Ramos (cell line): ENCODE data around the gene ARHGAP27.

Experiments used
- in situ Hi-C: fragments of 300-500 bp; cut with MboI; formaldehyde crosslinking; loops from one replicate; pipeline ENCODE4 v1.14.3; 2022; ENCODE audit warnings: low sequenced_read_pairs; ENCODE audit not compliant: unreplicated experiment

ARHGAP27 gene

DNA sequence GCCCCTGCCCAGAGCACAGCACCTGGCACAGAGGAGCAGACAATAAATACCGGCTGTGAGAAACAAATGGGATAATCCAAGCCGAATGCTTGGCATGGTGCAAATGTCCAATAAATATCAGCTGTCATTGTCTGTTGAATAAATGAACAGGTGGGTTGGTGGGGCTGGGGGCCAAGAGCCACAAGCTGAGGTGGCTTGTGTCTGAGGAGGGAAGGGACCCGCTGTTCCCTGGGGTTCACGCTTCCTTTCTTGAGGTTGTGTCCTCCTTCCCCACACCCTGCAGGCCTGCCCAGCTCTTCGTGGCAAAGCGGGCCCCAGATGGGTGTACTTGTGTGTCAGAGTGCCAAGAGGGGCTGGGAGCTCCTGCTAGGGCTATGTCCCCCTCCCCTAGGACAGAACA, 38.6 kb downstream of the ARHGAP27 start:
- in situ Hi-C loops = loop anchor here (5.0 kb wide), 1 partner anchor 172 kb away; the partner anchor contains the start of gene FMNL1

DNA sequence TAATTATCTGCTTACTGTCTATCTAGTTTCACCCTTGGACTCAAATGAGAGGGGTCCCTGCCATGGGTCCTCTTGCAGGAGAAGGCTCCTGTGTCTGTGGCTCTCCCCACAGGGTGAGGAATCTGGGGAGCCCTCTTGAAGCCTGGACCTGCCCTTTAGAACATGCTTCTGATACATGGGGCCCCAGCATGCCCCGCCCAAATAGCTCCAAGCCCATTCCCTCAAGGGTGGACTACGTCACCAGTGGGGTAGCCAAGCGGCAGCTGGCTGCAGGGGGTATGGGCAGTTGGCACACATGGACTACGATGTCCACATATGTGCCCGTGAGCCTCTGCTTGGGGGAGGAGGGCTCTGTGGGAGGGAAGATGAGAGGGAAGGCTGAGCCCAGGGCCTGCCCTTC, 39.3 kb downstream of the ARHGAP27 start:
- in situ Hi-C loops = loop anchor here (5.0 kb wide), 1 partner anchor 171 kb away; the partner anchor contains the start of gene FMNL1

DNA sequence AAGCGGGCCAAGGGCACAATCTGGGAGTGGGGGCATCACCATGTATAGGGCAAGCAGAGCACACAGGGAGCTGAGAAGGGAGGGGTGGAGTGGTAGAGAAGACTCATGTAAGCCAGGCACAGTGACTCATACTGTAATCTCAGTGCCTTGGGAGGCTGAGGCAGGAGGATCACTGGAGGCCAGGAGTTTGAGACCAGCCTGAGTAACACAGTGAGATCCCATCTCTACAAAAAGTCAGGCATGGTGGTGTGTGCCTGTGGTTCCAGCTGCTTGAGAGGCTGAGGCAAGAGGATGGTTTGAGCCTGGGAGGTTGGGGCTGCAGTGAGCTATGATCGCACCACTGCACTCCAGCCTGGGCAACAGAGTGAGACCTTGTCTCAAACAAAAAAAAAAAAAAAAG, 40.8 kb downstream of the ARHGAP27 start:
- in situ Hi-C loops = loop anchor here (5.0 kb wide), 1 partner anchor 170 kb away; the partner anchor contains the start of gene FMNL1

DNA sequence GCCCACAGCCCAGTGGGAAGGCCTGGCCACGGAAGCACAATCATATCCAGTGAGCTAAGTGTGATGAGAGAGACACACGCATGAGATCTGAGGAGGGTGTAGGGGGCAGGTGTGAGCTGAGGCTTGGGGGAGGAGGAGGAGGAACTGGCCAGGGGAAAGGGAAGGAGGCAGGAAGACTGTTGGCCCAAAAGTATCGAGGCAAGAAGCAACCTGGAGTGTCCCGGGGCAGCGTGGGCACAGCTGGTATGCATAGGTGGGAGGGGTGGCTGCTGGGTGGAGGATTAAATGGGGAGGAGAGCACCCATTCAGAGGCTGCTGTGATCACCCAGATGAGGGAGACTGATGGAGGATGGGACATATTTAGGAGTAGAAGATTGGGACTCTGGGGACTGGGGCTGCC, 41.4 kb downstream of the ARHGAP27 start:
- in situ Hi-C loops = loop anchor here (5.0 kb wide), 1 partner anchor 169 kb away; the partner anchor contains the start of gene FMNL1

DNA sequence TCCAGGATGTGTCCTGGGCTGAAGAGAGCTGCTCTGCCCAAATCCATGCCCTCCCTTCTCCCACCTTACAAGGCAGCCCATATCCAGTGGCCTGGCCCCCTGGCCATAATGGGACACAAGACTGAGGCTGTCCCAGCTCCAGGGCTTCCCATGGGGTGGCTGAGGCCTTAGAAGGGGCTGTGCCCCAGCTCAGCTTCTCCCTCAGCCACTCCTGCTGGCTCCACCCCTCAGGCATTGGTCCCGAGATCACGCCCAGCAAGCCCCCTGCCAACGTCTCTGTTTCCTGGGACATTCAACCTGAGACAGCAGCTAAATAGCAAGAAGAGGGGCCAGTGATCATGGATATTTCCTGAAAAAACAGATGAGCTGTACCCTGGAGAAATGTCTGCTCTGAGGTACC, 43.3 kb downstream of the ARHGAP27 start:
- in situ Hi-C loops = loop anchor here (5.0 kb wide), 1 partner anchor 107 kb away; no protein-coding TSS in a partner anchor

DNA sequence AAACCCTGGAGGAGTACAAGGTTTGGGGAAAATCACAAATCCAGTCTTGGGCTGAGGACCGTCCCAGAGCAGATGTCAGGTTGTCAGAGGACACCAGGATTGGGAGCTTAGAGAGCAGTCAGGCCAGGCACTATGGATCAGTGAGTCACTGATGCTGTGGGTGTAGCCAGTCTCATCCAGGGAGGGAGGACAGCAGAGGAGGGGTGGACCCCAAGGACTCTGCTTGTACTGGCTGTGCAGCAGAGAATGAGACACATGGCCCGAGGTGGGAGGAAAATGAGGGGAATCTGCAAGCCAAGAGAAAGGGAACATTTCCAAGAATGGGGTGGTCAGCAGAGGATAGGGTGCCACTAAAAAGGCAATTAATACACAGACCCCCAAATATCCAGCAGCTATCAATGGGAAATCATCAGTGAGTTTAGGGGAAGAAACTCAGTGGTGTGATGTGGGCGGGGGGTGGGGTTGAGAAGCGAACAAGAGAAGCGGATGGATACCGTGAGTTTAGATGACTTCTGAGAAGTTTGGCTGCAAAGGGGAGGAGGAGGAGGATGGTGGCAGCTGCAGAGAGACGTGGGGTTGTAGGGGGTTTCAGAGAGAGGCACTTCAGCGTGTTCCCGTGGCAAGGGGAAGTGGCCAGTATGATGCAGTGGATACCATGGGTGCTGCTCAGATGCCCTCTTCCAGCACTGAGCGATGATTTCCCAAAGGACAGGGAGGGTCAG, 43.9 kb downstream of the ARHGAP27 start:
- in situ Hi-C loops = loop anchor here (5.0 kb wide), 1 partner anchor 106 kb away; no protein-coding TSS in a partner anchor

DNA sequence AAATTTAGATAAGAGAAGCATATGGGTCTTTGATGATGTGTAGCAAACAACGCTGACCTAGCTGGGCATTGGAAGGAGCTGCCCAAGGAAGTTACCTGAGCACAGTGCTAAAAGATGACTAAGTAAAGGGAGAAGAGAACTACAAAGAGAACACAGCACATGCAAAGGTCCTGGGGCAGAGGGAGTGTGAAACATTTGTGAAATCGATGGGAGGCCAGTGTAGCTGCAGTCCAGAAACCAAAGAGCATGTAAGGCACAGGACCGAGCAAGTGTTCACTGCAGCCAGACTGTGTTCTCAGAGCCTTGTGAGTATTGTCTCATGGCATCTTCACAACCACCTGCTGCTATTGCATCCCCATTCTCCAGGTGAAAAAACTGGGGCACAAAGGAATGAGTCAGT, 44.9 kb downstream of the ARHGAP27 start:
- in situ Hi-C loops = loop anchor here (5.0 kb wide), 1 partner anchor 105 kb away; no protein-coding TSS in a partner anchor

DNA sequence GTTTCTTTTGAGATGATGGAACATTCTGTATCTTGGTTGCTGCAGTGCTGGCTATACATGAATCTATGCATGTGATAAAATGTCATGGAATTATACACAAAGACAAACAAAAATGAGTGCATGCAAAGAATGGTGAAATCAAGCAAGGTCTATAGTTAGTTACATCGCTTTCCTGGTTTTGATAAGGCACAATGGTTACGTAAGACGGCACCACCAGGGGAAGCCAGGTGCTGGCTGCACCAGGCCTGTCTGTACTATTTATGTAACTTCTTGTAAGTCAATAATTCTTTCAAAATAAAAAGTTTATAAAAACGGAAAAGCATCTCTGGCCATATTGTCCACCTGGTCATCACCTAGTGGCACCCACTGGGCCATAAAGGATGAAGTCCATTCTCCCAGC, 46.5 kb downstream of the ARHGAP27 start:
- in situ Hi-C loops = loop anchor here (5.0 kb wide), 1 partner anchor 104 kb away; no protein-coding TSS in a partner anchor

DNA sequence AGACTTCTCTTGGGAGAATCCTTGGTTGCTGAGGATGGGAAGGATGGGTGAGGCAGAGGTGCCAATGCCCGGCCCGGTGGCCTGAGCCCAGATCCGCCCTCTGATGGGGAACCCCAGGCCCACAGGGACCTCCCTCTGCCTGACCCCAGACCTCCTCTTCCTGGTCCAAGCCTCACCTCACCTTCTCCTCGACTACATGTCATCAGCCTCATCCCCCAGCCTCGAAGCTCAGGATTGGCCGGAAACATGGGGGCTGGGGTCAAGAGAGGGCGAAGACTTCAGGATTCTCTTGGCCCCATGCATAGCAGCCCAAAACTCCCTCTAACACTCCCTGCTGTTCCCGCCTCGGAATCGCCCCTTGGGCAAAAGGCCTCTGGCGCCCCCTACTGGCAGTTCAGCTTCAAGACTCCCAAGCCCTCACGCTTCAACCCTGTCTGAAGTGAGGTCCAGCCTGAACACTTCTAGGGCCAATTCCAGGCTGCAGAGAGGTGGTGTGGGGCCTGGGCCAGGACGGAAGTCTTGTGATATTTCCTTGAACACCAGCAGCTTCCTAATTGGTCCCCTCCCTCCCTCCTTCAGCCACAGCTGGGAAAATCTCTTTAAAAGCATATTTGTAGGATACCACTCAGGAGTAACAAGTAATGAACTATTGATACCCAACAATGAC, 47.2 kb downstream of the ARHGAP27 start:
- in situ Hi-C loops = loop anchor here (5.0 kb wide), 1 partner anchor 103 kb away; no protein-coding TSS in a partner anchor

DNA sequence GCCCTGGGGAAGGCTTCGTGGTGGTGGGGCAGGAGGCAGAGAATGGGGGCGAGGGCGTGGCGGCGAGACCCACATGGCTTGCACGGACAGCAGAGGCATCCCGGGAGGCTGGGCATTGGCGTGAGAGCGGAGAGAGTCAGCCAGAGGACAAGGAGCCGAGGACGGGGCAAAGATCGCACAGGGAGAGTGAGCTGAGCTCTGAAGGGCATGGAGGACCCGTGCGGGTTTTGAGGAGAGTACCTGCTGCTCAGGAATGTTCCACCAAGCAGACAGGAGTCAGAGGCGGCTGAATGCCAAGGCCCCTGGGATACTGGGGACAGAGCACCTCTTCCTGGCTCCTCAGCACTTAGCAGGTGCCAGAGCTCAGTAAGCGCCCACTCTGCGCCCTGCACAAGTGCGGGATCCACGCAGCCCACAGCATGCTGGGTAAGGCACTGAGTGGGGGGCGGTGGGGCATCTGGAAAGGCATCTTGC, 47.8 kb downstream of the ARHGAP27 start:
- in situ Hi-C loops = loop anchor here (5.0 kb wide), 1 partner anchor 103 kb away; no protein-coding TSS in a partner anchor

DNA sequence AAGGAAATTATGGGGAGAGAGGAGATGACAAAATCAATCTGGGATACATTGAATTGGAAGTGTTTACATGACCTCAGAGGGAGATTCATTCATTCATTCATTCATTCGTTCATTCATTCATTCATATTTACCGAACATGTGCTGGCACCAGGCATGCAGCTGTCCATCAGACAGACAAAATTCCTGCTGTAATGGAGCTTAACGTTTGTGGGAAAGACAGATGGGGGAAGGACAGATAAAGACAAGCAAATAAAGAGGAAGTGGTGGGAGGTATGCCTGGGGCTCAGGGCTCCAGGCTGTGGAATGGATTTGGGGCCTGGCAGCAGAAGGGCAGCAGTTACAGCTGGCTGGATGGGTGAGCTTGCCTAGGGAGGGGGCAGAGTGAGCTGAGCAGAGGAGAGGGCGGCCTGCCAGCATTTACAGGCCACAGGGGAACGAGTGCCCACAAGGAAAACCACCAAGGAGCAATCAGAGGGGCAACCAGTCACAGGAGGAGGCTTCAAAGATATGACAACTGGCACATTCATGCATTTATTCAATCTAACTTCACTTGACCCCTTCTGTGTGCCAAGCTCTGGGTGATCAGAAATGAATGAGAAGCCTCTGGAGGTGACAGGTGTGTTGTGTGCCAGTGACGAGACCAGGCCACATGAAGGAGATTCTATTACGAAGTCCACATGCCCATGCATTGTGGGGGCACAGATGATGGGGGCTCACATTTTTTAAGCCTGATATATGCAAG, 48.5 kb downstream of the ARHGAP27 start:
- in situ Hi-C loops = no loop called here

DNA sequence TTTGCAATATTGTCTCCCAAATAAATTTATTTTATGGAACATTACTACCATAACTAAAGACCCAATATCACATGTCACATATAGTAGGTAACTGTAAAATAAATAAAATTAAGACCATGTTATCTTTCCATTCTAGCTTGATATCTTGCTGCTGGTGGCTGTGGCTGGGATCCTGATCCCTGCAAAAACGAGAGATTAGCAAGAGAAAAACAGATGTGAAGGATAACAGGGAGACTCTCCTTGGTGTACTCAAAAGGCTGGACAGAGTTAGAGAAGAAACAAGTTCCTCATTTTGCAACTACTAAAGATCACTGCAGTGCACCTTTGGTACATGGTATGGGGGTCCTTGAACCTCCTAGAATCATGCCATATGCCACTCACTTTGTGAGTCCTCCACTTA, 49.7 kb downstream of the ARHGAP27 start:
- in situ Hi-C loops = no loop called here

DNA sequence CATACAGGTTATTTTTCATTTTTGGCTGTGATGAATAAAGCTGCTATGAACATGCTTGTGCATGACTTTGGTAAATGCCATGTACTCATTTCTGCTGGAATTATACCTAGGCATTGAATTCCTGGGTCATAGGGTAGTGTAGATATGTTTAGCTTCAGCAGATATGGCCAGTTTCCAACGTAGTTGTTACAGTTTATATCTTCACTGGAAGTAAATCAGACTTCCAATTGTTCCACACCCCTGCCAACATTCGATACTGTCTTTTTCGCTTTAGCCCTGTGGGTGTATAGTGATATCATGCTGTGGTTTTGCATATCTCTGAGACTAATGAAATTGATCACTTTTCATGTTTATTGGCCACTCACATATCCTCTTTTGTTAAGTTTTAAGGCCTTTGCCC, 50.4 kb downstream of the ARHGAP27 start:
- in situ Hi-C loops = no loop called here

DNA sequence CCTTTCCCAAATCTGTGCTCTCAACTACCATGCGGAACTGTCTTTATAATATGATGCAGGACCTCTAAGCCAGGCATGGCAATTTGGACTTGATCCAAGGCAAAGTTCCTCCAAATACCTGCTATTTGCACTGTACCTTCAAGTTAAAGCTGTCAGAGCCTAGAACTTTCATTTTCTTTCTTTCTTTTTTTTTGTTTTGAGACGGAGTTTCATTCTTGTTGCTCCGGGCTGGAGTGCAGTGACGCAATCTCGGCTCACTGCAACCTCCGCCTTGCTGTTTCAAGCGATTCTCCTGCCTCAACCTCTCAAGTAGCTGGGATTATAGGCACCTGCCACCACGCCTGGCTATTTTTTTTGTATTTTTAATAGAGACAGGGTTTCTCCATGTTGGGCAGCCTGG, 51.7 kb downstream of the ARHGAP27 start:
- in situ Hi-C loops = no loop called here

DNA sequence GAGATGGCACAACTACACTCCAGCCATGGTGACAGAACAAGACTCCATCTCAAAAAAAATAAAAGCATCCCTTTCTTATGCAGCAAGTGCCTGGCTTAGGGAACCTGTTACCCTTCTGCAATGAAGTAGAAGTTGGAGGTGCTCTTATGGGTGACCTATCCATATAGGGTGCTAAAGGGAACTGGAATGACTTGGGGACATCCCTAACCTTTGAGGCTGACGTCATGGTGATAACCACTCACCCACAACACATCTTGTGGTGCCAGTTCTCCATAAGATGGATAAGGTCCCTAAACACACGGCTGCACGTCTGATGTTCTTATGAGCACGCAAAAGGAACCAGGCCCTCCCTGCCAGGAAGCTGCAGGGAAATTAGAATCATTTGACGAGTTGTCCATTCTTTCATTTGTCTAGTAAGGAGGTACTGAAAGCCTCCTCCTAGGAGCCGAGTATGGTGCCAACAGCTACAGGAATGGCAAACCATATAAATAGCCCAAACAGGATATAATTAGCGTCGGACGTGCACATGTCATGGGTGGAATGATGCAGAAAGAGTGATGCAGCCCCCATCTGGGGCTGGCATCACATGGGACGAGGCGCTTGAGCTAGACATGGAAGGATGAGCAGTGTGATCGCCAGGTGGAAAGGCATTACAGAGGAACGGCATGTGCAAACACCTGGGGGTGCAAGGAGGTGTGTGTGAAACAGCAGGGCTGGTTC, 52.5 kb downstream of the ARHGAP27 start:
- in situ Hi-C loops = no loop called here

DNA sequence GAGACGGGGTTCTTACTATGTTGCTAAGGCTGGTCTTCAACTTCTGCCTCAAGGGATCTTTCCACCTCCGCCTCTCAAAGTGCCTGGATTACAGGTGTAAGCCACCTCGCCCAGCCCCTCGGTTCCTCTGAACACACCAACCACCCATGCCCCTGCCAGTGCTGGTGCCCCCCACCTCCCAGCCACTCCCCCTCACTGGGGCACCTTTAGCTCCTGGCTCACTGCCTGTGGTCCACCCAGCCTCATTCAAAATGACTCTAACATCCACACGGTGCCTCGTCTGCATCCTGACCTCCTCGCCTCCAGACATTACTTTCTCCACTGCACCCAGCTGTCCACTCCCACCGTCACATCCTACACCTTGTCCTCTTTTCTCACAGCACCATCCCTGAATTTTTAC, 55.3 kb downstream of the ARHGAP27 start:
- in situ Hi-C loops = no loop called here

DNA sequence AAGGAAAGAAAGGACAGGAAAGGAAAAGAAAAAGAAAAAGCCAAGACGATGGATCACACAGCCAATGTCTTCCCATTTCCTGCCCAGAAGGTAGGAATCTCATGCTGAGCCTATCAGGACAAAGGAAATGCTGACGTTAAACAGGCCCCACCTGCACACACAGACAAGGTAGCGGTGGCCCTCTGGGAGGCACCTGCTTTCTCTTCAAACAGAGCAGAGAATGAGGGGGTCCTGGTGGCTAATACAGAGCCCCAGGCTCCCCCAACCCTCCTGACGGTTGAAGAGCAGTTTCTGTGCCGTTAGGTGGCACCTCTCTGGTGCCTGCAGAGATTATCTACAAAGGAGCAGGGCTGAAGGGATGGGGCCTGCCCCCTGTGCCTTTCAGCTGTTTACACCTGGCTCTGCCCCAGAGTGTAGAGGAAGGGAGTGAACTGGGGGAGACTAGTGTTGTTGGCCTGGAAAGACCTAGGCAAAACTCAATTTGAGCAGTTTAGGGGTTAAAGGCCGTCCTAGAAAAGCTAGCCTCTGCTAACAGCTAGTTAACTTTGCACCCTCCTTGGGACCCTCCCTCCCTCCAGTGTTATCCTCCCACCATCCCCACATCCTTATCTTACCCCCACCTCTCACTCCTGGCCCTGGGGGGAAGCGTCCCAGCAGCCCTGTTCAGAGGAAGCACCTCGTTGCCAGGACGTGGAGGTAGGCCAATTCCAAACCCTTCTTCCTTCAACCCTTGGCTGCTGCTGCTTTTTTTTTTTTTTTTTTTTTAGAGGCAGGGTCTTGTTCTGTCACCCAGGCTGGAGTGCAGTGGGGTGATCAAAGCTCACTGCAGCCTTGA, 56.3 kb downstream of the ARHGAP27 start:
- in situ Hi-C loops = no loop called here

DNA sequence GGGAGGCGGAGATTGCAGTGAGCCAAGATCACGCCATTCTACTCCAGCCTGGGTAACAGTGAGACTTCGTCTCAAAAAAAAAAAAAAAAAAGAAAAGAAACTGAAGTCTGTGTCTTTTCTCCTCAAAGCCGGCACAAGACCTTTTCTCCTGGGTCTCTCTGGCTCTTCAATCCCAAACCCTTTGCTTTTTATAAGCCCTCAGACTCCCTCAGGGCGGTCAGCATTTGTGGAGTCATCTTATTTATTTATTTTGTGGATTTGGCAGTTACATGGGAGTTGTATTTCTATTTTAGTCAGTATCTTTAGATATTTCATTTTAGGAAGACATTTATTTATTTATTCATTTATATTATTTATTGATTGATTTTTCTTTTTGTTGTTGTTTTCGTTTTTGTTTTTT, 58.2 kb downstream of the ARHGAP27 start:
- in situ Hi-C loops = no loop called here

DNA sequence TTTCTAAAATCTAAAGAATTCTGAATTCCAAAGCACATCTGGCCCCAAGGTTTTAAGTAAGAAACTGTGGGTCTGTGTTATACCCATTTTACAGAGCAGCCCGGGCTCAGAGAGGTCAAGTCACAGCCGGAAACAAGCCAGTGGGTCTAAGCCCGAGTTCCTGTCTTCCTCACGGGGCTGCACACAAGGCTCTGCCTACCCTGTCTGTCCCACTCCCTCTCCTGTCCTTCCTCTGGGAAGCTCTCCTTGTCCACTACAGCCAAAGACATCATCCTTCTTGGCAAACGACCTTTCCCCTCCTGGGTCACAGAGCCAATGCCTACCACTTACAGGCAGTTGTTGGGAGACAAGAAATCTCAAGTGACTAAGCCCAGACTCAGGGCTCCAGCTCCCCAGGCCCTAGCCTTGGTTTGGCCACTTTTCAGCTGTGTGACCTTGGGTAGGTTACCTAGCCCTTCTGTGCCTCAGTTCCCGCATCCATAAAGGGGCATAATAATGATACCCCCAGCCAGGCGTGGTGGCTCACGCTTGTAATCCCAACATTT, 60.3 kb downstream of the ARHGAP27 start:
- in situ Hi-C loops = no loop called here
